GM12873 (cell line): ENCODE results near the gene PRM1.

Source experiments
- TF ChIP-seq, protein P1 (sequence below): IDR thresholded peaks from 2 replicates; pipeline ENCODE4 v1.5.1; 2012; ENCODE audit warnings: low read depth, mild to moderate bottlenecking, moderate library complexity, low read length, control low read depth; ENCODE audit not compliant: insufficient read depth; ENCODE audit errors: missing control alignments

Gene PRM1

GRCh38 chr16:11290102-11290893 lies 9.2 kb upstream of the PRM1 start:
- TF ChIP-seq, protein P1, sequence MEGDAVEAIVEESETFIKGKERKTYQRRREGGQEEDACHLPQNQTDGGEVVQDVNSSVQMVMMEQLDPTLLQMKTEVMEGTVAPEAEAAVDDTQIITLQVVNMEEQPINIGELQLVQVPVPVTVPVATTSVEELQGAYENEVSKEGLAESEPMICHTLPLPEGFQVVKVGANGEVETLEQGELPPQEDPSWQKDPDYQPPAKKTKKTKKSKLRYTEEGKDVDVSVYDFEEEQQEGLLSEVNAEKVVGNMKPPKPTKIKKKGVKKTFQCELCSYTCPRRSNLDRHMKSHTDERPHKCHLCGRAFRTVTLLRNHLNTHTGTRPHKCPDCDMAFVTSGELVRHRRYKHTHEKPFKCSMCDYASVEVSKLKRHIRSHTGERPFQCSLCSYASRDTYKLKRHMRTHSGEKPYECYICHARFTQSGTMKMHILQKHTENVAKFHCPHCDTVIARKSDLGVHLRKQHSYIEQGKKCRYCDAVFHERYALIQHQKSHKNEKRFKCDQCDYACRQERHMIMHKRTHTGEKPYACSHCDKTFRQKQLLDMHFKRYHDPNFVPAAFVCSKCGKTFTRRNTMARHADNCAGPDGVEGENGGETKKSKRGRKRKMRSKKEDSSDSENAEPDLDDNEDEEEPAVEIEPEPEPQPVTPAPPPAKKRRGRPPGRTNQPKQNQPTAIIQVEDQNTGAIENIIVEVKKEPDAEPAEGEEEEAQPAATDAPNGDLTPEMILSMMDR = no peak

DNA sequence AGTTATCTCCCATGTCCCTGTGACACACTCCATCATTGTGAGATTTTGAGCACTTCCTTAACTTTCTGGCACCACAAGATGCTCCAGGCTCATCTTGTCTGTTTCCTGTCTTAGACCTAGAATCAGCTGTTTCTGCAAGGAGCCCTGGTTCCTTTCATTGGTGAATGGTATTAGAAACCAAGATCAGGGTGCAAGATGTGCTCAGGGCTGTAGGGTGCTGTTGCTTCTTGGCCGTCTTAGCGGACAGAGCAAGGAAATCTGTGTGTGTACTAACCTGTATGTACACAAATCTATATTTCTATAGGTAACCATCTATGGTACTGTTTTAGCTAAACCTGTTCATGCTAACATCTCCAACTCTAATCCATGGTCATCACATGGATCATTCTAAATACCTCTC lies 8.1 kb upstream of the PRM1 start:
- TF ChIP-seq, protein P1 = no peak

- TF ChIP-seq, protein P1 = no peak
Measured at GRCh38 chr16:11285842-11286241, 4.7 kb upstream of the PRM1 start.

DNA sequence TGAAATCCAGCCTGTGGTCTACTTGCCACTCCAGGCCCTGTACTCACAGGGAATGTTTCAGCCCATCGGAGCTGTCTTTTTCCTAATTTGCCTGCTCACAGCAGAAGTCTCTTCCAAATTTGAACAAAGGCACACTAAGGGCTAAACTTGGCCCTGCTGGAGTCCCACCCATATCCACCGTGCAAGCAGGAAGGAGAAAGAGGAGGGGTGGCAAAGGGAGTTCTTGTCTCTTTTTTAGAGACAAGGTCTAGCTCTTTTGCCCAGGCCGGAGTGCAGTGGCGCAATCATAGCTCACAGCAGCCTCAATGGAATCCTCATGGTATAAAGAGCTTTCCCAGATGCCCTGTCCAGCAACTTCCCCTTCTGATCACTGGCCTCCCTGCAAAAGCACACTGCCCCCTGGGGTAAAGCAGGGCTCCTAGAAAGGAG lies 2.7 kb upstream of the PRM1 start:
- TF ChIP-seq, protein P1 = no peak

DNA sequence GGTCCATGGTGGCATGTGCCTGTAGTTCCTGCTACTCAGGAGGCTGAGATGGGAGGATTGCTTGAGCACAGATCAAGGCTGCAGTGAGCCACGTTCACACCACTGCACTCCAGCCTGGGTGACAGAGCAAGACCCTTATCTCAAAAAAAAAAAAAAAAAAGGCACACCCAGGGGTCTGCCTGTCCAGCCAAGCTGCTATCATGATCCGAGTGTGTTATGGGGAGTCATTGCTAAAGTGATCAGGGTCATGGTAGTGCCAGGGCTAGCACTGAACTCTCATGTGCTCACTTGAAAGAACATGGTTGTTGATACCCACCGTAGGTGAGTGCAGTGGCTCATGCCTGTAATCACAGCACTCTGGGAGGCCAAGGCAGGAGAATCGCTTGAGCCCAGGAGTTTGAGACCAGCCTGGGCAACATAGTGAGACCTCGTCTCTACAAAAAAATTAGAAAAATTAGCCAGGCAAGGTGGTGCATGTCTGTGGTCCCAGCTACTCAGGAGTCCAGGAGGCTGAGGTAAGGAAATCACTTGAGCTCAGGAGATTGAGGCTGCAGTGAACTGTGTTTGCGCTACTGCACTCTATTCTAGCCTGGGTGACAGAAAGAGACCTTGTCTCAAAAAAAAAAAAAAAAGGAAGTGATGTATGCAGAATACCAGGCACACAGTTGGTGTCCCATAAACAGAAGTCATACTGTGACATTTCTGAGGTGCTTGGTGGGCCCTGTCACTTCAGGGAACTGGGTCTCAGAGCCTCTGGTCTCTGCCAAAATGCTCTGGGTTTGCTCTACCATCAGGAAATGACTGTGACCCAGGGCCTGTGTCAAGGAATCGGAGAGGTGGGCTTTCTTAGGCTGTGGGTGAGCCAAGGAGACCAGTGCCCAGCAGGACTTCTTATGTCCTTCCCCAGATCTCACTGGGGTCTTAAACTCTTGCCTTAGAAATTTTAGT lies 2.2 kb downstream of the PRM1 start:
- TF ChIP-seq, protein P1 = no peak

GRCh38 chr16:11277607-11278337 lies 3.4 kb downstream of the PRM1 start:
- TF ChIP-seq, protein P1 = no peak
